Thyroid gland (tissue), 4 donors: ENCODE results near the gene SCD5.

Experiments used
- POLR2A ChIP-seq, 2 donors: fragments of 450-650 bp; IDR thresholded peaks; one replicate each; pipeline ENCODE4 v1.6.1; 2017; ENCODE audit warnings: antibody characterized with exemption in 2 of 2, mild to moderate bottlenecking in 2 of 2, moderate library complexity in 1 of 2
- TF ChIP-seq, protein P1 (sequence below), 6 experiments: fragments of 200-600 bp in 3 of 6; fragments of 450-650 bp in 3 of 6; sonication (generic) in 3 of 6; IDR thresholded peaks; one replicate each; pipeline ENCODE4 v1.5.1; 2016 to 2019; ENCODE audit warnings: antibody characterized with exemption in 6 of 6, mild to moderate bottlenecking in 2 of 6, inconsistent platforms in 1 of 6, moderate library complexity in 1 of 6

- TF ChIP-seq, protein P1, sequence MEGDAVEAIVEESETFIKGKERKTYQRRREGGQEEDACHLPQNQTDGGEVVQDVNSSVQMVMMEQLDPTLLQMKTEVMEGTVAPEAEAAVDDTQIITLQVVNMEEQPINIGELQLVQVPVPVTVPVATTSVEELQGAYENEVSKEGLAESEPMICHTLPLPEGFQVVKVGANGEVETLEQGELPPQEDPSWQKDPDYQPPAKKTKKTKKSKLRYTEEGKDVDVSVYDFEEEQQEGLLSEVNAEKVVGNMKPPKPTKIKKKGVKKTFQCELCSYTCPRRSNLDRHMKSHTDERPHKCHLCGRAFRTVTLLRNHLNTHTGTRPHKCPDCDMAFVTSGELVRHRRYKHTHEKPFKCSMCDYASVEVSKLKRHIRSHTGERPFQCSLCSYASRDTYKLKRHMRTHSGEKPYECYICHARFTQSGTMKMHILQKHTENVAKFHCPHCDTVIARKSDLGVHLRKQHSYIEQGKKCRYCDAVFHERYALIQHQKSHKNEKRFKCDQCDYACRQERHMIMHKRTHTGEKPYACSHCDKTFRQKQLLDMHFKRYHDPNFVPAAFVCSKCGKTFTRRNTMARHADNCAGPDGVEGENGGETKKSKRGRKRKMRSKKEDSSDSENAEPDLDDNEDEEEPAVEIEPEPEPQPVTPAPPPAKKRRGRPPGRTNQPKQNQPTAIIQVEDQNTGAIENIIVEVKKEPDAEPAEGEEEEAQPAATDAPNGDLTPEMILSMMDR (IDR thresholded peaks at IDR 0.05) = no peak
- no peak for TF ChIP-seq POLR2A (IDR thresholded peaks at IDR 0.05)
Measured at GRCh38 chr4:82780752-82781231, 17.8 kb downstream of the SCD5 start.
